Measurements from ENCODE around the gene LRPPRC.
A peak's percentile ranks its signal among the peaks of the same experiment; 100 is the strongest.

LRPPRC gene

DNA sequence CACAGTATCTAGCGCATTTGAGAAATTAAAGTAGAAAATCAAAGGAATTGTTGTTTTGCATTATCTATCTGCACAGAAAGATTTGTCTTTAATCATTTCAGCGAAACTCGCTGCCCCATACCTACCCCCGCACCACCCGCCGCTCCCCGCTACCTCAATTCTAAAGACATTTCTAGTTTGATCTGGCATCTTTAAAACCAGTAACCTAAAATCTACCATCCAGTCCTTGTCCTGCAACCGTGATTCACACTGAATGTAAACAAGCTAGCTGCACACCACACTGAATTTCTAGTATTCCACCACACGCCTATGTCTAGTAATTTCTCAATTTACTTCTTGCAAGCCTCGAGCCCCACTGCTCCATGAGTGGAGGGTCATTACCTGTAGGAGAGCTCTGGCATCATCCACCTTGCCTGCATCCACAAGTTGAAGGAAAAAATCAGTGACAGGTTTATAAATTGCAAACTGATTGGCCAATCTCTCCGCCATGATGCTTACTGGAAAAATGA, 96.9 kb downstream of the LRPPRC start:
- H2BK12ac ChIP-seq (ENCODE audit: low read length in 2 of 2), result no peak overlapping the region
- H4K8ac ChIP-seq (ENCODE audit: low read length), result no peak overlapping the region
- peaks cover 1 to 88% of the 10 kb centered on the region in 2 experiments for H3K36me3 ChIP-seq (ENCODE audit: control insufficient read depth in 1 of 2, insufficient read depth in 2 of 2, low read depth in 1 of 2, low read length in 2 of 2)
- no peak overlapping the region for H3K4me3 ChIP-seq (ENCODE audit: insufficient read depth in 1 of 2, low read depth in 1 of 2, low read length in 2 of 2)
- H3K79me1 ChIP-seq (replicated peaks; ENCODE audit: low read length, poor library complexity, severe bottlenecking), result peaks cover 15% of the 10 kb centered on the region
- no peak overlapping the region for H3K14ac ChIP-seq (ENCODE audit: low read length in 2 of 2)
- H3K23ac ChIP-seq (ENCODE audit: low read length in 2 of 2), result no peak overlapping the region
- no peak overlapping the region for H2AFZ ChIP-seq (ENCODE audit: low read depth, low read length)
- H3K18ac ChIP-seq (ENCODE audit: low read depth in 1 of 2, low read length in 2 of 2), result no peak overlapping the region
- H3K4me2 ChIP-seq (ENCODE audit: low read length, poor library complexity, severe bottlenecking), result no peak overlapping the region
- no peak overlapping the region for H2BK5ac ChIP-seq (ENCODE audit: low read depth, low read length, poor library complexity, severe bottlenecking)
- no peak overlapping the region for H2BK15ac ChIP-seq (ENCODE audit: low read depth, poor library complexity, severe bottlenecking)
- peak overlapping the region; percentile 25 for H3K27ac ChIP-seq (ENCODE audit: low read length, poor library complexity, severe bottlenecking)
- no peaks in the 10 kb centered on the region for H3K9me3 ChIP-seq (ENCODE audit: control insufficient read depth, low read length)
- no peak overlapping the region for H2BK120ac ChIP-seq (ENCODE audit: low read depth, low read length)
- DNase-seq, result peak; percentile 16
- H3K4me1 ChIP-seq (ENCODE audit: control insufficient read depth, insufficient read depth, low read depth, low read length), result peaks cover 4% of the 10 kb centered on the region
- H3K27me3 ChIP-seq (ENCODE audit: control insufficient read depth in 1 of 2, insufficient read depth in 1 of 2, low read length in 2 of 2), result no peaks in the 10 kb centered on the region
- H2AK5ac ChIP-seq (ENCODE audit: low read length, severe bottlenecking), result peak overlapping the region; percentile 72
- WGBS, result 94% methylated on average over 10 of the region's 11 CpGs
- no peak overlapping the region for H4K91ac ChIP-seq (ENCODE audit: low read length)
- H3K4ac ChIP-seq (ENCODE audit: low read depth in 1 of 2, low read length in 2 of 2), result no peak overlapping the region
- H3K9ac ChIP-seq (ENCODE audit: low read length), result no peak overlapping the region

DNA sequence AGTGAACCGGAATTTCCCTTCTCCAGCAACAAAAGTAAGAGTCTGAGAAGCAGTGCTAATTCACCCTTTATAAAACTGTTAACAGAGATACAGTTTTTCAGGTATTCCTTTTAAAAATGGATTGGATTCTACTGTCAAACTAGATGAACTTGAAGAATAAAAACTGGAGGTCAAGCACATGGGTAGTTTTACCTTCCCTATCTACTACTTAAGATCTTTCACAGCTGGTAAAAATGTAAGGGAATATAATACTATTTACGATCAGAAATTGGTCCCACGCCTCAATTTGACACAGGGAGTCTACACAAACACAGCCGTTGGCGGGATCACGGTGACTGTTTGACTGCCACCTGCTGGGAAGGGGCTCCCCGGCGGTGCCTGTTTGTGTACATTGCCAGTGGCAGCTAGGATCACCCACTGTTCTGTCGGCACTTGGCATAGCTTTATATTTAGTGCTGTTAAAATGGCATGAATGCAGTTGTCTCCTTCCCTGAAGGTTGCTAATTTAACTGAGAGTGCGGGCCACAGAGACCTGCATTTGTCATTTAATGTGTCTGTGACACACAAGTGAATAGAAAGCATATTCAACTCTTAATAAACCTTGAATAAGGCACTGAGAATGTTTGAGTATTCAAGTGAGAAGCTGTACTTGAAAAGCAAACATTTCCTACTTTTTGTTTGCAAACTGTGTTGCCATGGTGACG, 97.5 kb downstream of the LRPPRC start:
- peak; percentile 29 for DNase-seq
- Histone ChIP-seq H3K79me1 (replicated peaks; ENCODE audit: low read length, poor library complexity, severe bottlenecking) (peaks cover 12% of the 10 kb centered on the region), H2BK120ac (ENCODE audit: low read depth, low read length) (no peak overlapping the region), H3K14ac (ENCODE audit: low read length in 2 of 2) (no peak overlapping the region), H2BK5ac (ENCODE audit: low read depth, low read length, poor library complexity, severe bottlenecking) (no peak overlapping the region), H3K27ac (ENCODE audit: low read length, poor library complexity, severe bottlenecking) (no peak overlapping the region), H2BK12ac (ENCODE audit: low read length in 2 of 2) (no peak overlapping the region), H3K9ac (ENCODE audit: low read length) (no peak overlapping the region), H3K27me3 (ENCODE audit: control insufficient read depth in 1 of 2, insufficient read depth in 1 of 2, low read length in 2 of 2) (no peaks in the 10 kb centered on the region), H2AFZ (ENCODE audit: low read depth, low read length) (no peak overlapping the region), H3K4me2 (ENCODE audit: low read length, poor library complexity, severe bottlenecking) (peak overlapping the region; percentile 40), H2AK5ac (ENCODE audit: low read length, severe bottlenecking) (no peak overlapping the region), H3K36me3 (ENCODE audit: control insufficient read depth in 1 of 2, insufficient read depth in 2 of 2, low read depth in 1 of 2, low read length in 2 of 2) (peaks cover 0 to 90% of the 10 kb centered on the region in 2 experiments), H3K4ac (ENCODE audit: low read depth in 1 of 2, low read length in 2 of 2) (no peak overlapping the region), H3K18ac (ENCODE audit: low read depth in 1 of 2, low read length in 2 of 2) (no peak overlapping the region), H4K91ac (ENCODE audit: low read length) (no peak overlapping the region), H3K9me3 (ENCODE audit: control insufficient read depth, low read length) (no peaks in the 10 kb centered on the region), H4K8ac (ENCODE audit: low read length) (no peak overlapping the region), H3K4me3 (ENCODE audit: insufficient read depth in 1 of 2, low read depth in 1 of 2, low read length in 2 of 2) (no peak overlapping the region), H3K4me1 (ENCODE audit: control insufficient read depth, insufficient read depth, low read depth, low read length) (peaks cover 4% of the 10 kb centered on the region), H3K23ac (ENCODE audit: low read length in 2 of 2) (no peak overlapping the region), H2BK15ac (ENCODE audit: low read depth, poor library complexity, severe bottlenecking) (no peak overlapping the region)
- WGBS, result 94% methylated on average over 10 of the region's 11 CpGs

DNA sequence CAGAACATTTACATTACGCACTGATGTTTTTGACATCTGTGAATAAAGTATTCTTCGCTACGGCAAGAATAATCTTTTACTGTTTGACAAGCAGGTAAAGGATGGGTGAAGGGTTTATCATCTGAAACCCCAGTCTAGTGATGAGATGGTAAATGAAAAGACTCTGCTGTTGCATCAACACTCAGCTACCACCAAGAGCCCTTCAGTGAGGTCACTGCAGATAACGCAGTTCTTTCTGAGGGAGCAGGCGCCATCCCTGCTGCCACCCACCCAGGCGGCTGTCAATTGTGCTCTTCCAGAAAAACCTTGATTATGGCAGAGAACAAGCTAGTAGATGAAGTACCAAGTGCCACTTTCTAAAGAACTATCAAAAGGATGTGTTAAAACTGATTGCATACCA, 98.3 kb downstream of the LRPPRC start:
- no peak overlapping the region for H2BK5ac ChIP-seq (ENCODE audit: low read depth, low read length, poor library complexity, severe bottlenecking)
- DNase-seq, result no peak

DNA sequence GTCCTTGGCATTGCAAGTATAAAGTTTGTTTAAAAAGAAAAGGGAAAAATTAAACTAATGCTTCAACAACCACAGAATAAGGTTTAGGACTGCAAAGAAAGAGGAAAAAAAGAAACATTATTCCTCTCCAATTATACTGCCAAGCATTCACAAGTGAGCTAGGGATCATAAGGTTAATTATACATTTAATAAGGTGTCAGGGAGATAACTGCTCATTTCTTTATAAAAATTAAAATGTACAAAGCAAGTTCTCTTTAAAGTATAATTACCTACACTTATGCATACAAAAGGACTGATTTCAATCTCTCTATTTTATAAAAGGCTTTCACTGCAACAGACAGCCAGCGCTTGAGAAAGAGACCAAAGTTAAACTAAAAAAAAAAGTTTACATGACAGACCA, 98.9 kb downstream of the LRPPRC start:
- Histone ChIP-seq H4K8ac (ENCODE audit: low read length) (no peak overlapping the region), H3K4me1 (ENCODE audit: control insufficient read depth, insufficient read depth, low read depth, low read length) (peaks cover 4% of the 10 kb centered on the region), H2AFZ (ENCODE audit: low read depth, low read length) (no peak overlapping the region), H3K27me3 (ENCODE audit: control insufficient read depth in 1 of 2, insufficient read depth in 1 of 2, low read length in 2 of 2) (no peaks in the 10 kb centered on the region), H2BK12ac (ENCODE audit: low read length in 2 of 2) (no peak overlapping the region), H3K27ac (ENCODE audit: low read length, poor library complexity, severe bottlenecking) (no peak overlapping the region), H3K4me2 (ENCODE audit: low read length, poor library complexity, severe bottlenecking) (no peak overlapping the region), H3K36me3 (ENCODE audit: control insufficient read depth in 1 of 2, insufficient read depth in 2 of 2, low read depth in 1 of 2, low read length in 2 of 2) (peaks cover 0 to 91% of the 10 kb centered on the region in 2 experiments), H3K9me3 (ENCODE audit: control insufficient read depth, low read length) (no peaks in the 10 kb centered on the region), H2BK120ac (ENCODE audit: low read depth, low read length) (no peak overlapping the region), H3K4me3 (ENCODE audit: insufficient read depth in 1 of 2, low read depth in 1 of 2, low read length in 2 of 2) (no peak overlapping the region), H2AK5ac (ENCODE audit: low read length, severe bottlenecking) (no peak overlapping the region), H3K23ac (ENCODE audit: low read length in 2 of 2) (no peak overlapping the region), H3K4ac (ENCODE audit: low read depth in 1 of 2, low read length in 2 of 2) (no peak overlapping the region), H3K14ac (ENCODE audit: low read length in 2 of 2) (no peak overlapping the region), H2BK15ac (ENCODE audit: low read depth, poor library complexity, severe bottlenecking) (no peak overlapping the region), H2BK5ac (ENCODE audit: low read depth, low read length, poor library complexity, severe bottlenecking) (no peak overlapping the region), H3K18ac (ENCODE audit: low read depth in 1 of 2, low read length in 2 of 2) (no peak overlapping the region), H3K79me1 (replicated peaks; ENCODE audit: low read length, poor library complexity, severe bottlenecking) (peaks cover 8% of the 10 kb centered on the region), H3K9ac (ENCODE audit: low read length) (no peak overlapping the region), H4K91ac (ENCODE audit: low read length) (no peak overlapping the region)
- 71% methylated on average over 1 of the region's 1 CpG for WGBS
- no peak for DNase-seq

More for the DNA sequence above, 98.3 kb downstream of the LRPPRC start:
- Histone ChIP-seq H2AK5ac (ENCODE audit: low read length, severe bottlenecking) (no peak overlapping the region), H3K27ac (ENCODE audit: low read length, poor library complexity, severe bottlenecking) (no peak overlapping the region), H3K36me3 (ENCODE audit: control insufficient read depth in 1 of 2, insufficient read depth in 2 of 2, low read depth in 1 of 2, low read length in 2 of 2) (peaks cover 0 to 90% of the 10 kb centered on the region in 2 experiments), H3K79me1 (replicated peaks; ENCODE audit: low read length, poor library complexity, severe bottlenecking) (peaks cover 8% of the 10 kb centered on the region), H3K23ac (ENCODE audit: low read length in 2 of 2) (no peak overlapping the region), H4K91ac (ENCODE audit: low read length) (no peak overlapping the region), H2BK15ac (ENCODE audit: low read depth, poor library complexity, severe bottlenecking) (no peak overlapping the region), H3K18ac (ENCODE audit: low read depth in 1 of 2, low read length in 2 of 2) (no peak overlapping the region), H3K27me3 (ENCODE audit: control insufficient read depth in 1 of 2, insufficient read depth in 1 of 2, low read length in 2 of 2) (no peaks in the 10 kb centered on the region), H2BK12ac (ENCODE audit: low read length in 2 of 2) (no peak overlapping the region), H3K4me2 (ENCODE audit: low read length, poor library complexity, severe bottlenecking) (no peak overlapping the region), H2AFZ (ENCODE audit: low read depth, low read length) (no peak overlapping the region), H3K4me1 (ENCODE audit: control insufficient read depth, insufficient read depth, low read depth, low read length) (peaks cover 4% of the 10 kb centered on the region), H4K8ac (ENCODE audit: low read length) (no peak overlapping the region), H3K4me3 (ENCODE audit: insufficient read depth in 1 of 2, low read depth in 1 of 2, low read length in 2 of 2) (no peak overlapping the region), H3K9me3 (ENCODE audit: control insufficient read depth, low read length) (no peaks in the 10 kb centered on the region), H2BK120ac (ENCODE audit: low read depth, low read length) (no peak overlapping the region), H3K4ac (ENCODE audit: low read depth in 1 of 2, low read length in 2 of 2) (no peak overlapping the region), H3K14ac (ENCODE audit: low read length in 2 of 2) (no peak overlapping the region), H3K9ac (ENCODE audit: low read length) (no peak overlapping the region)
- 100% methylated on average over 6 of the region's 6 CpGs for WGBS
